Neural progenitor cell (in vitro differentiated cells): Measurements from ENCODE around the gene FAM210B. TPM values are rescaled to one million over a fixed set of nuclear protein-coding genes. Genes with fewer than 3 reads are reported as not detected.

Experiments used
- DNase-seq: peaks from one replicate; pipeline ENCODE4 v3.0.0-alpha.2; 2016; ENCODE audit warnings: low spot score
- H2AFZ ChIP-seq: fragments of 200-600 bp; sonication (generic); replicated peaks from 2 replicates; pipeline ENCODE4 v1.6.1; 2016; ENCODE audit warnings: antibody characterized with exemption
- H3F3A ChIP-seq: fragments of 200-600 bp; sonication (generic); 2 replicates; pipeline ENCODE4 v1.6.1; 2016; ENCODE audit warnings: antibody characterized with exemption, low read depth
- H3K27ac ChIP-seq: fragments of 200-600 bp; sonication (generic); 2 replicates; pipeline ENCODE4 v1.5.1; 2016; ENCODE audit warnings: mild to moderate bottlenecking
- H3K27me3 ChIP-seq: fragments of 200-600 bp; sonication (generic); 2 replicates; pipeline ENCODE4 v1.6.1; 2016; ENCODE audit warnings: mild to moderate bottlenecking, moderate library complexity
- H3K36me3 ChIP-seq: fragments of 200-600 bp; sonication (generic); 2 replicates; pipeline ENCODE4 v1.5.1; 2016
- H3K4me1 ChIP-seq: fragments of 200-600 bp; sonication (generic); 2 replicates; pipeline ENCODE4 v1.6.1; 2016; ENCODE audit warnings: mixed run types
- H3K4me2 ChIP-seq: fragments of 200-600 bp; sonication (generic); 2 replicates; pipeline ENCODE4 v1.6.1; 2016
- H3K4me3 ChIP-seq: fragments of 200-600 bp; sonication (generic); 2 replicates; pipeline ENCODE4 v1.5.1; 2016
- H3K79me2 ChIP-seq: fragments of 200-600 bp; sonication (generic); 2 replicates; pipeline ENCODE4 v1.6.1; 2016; ENCODE audit warnings: low read depth
- H3K9ac ChIP-seq: fragments of 200-600 bp; sonication (generic); 2 replicates; pipeline ENCODE4 v1.6.1; 2016
- H3K9me3 ChIP-seq: fragments of 200-600 bp; sonication (generic); 2 replicates; pipeline ENCODE4 v1.5.1; 2016; ENCODE audit warnings: low read depth
- H4K20me1 ChIP-seq: fragments of 200-600 bp; sonication (generic); 2 replicates; pipeline ENCODE4 v1.6.1; 2016; ENCODE audit warnings: low read depth
- H3K27ac Mint-ChIP-seq: 3 replicates; pipeline ENCODE4 v1.8.0; 2021; ENCODE audit warnings: mixed read lengths
- H3K27me3 Mint-ChIP-seq: 2 replicates; pipeline ENCODE4 v1.8.0; 2022; ENCODE audit warnings: low read depth, mild to moderate bottlenecking, inconsistent platforms, moderate library complexity, mixed read lengths; ENCODE audit not compliant: insufficient read depth
- H3K36me3 Mint-ChIP-seq: 3 replicates; pipeline ENCODE4 v1.8.0; 2021; ENCODE audit warnings: mixed read lengths
- H3K4me1 Mint-ChIP-seq: 3 replicates; pipeline ENCODE4 v1.8.0; 2021; ENCODE audit warnings: mixed read lengths
- H3K4me3 Mint-ChIP-seq: 3 replicates; pipeline ENCODE4 v1.8.0; 2021; ENCODE audit warnings: mild to moderate bottlenecking, moderate library complexity, mixed read lengths
- H3K9me3 Mint-ChIP-seq: 3 replicates; pipeline ENCODE4 v1.8.0; 2020; ENCODE audit warnings: mixed read lengths
- CTCF ChIP-seq: fragments of 200-600 bp; sonication (generic); IDR thresholded peaks from 2 replicates; pipeline ENCODE4 v1.5.1; 2017; ENCODE audit warnings: antibody characterized with exemption, mild to moderate bottlenecking
- EZH2 ChIP-seq: fragments of 200-600 bp; sonication (generic); IDR thresholded peaks from 2 replicates; pipeline ENCODE4 v1.6.1; 2017; ENCODE audit warnings: antibody characterized with exemption, mild to moderate bottlenecking, moderate library complexity
- EZH2phosphoT487 ChIP-seq: fragments of 200-600 bp; sonication (generic); IDR thresholded peaks from 2 replicates; pipeline ENCODE4 v1.6.1; 2017; ENCODE audit warnings: antibody characterized with exemption
- total RNA-seq: library from RNA; depleted of rRNA; stranded (reverse); fragments of >200 nt; gene quantifications from 2 replicates; pipeline ENCODE4 v1.2.3, GENCODE V29; 2015; ENCODE audit warnings: low replicate concordance

The FAM210B gene
- total RNA-seq, 1 donor from 2014 or later = 26.7 TPM

DNA sequence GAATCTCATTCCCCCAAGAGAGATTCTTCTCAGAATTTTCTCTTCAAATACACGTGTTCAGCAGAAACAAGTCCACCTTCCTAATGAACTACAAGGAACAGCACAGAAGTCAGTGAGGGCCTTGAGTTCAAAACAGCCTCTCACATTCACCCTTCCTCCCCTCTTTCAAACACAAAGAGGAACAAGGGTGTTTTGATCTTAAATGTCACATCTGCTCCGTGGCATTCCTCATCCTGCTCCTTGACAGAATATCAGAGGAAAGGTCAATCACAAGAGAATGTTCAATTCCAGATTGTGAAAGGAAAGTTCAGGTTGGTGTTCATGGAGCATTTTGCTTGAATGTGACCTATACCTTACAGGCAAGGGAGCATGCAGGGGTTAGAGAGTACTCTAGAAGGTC lies 35.6 kb upstream of the FAM210B start:
- Histone ChIP-seq H3K9ac (no peak overlapping the region), H2AFZ (no peak overlapping the region), H3K4me3 (no peak overlapping the region), H3K79me2 (no peaks in the 10 kb centered on the region), H3K27me3 (no peaks in the 10 kb centered on the region), H3K4me1 (no peaks in the 10 kb centered on the region), H4K20me1 (no peaks in the 10 kb centered on the region), H3K9me3 (no peaks in the 10 kb centered on the region), H3K36me3 (no peaks in the 10 kb centered on the region), H3K27ac (no peak overlapping the region), H3F3A (no peaks in the 10 kb centered on the region), H3K4me2 (no peak overlapping the region)
- H3K4me1 Mint-ChIP-seq = no peaks in the 10 kb centered on the region
- DNase-seq = no peak
- no peaks in the 10 kb centered on the region for H3K9me3 Mint-ChIP-seq
- no peak for TF ChIP-seq EZH2phosphoT487
- no peak for TF ChIP-seq EZH2
- no peak for TF ChIP-seq CTCF
- H3K36me3 Mint-ChIP-seq = no peaks in the 10 kb centered on the region
- H3K27me3 Mint-ChIP-seq = peaks cover 8% of the 10 kb centered on the region
- H3K4me3 Mint-ChIP-seq = no peak overlapping the region
- H3K27ac Mint-ChIP-seq = no peak overlapping the region

- Mint-ChIP-seq H3K4me1 (no peaks in the 10 kb centered on the region), H3K36me3 (no peaks in the 10 kb centered on the region), H3K27ac (no peak overlapping the region), H3K27me3 (peaks cover 8% of the 10 kb centered on the region), H3K9me3 (no peaks in the 10 kb centered on the region), H3K4me3 (no peak overlapping the region)
- DNase-seq = no peak
- H3K79me2 ChIP-seq = no peaks in the 10 kb centered on the region
- H3K4me2 ChIP-seq = no peak overlapping the region
- no peak overlapping the region for H3K9ac ChIP-seq
- no peak overlapping the region for H2AFZ ChIP-seq
- no peak for TF ChIP-seq CTCF
- TF ChIP-seq EZH2phosphoT487 = no peak
- TF ChIP-seq EZH2 = no peak
- H3F3A ChIP-seq = no peaks in the 10 kb centered on the region
- no peaks in the 10 kb centered on the region for H3K4me1 ChIP-seq
- H3K27ac ChIP-seq = no peak overlapping the region
- no peaks in the 10 kb centered on the region for H3K27me3 ChIP-seq
- H3K4me3 ChIP-seq = no peak overlapping the region
- H3K9me3 ChIP-seq = no peaks in the 10 kb centered on the region
- H3K36me3 ChIP-seq = no peaks in the 10 kb centered on the region
- H4K20me1 ChIP-seq = no peaks in the 10 kb centered on the region
Measured at GRCh38 chr20:56323656-56324055, 35.1 kb upstream of the FAM210B start.

DNA sequence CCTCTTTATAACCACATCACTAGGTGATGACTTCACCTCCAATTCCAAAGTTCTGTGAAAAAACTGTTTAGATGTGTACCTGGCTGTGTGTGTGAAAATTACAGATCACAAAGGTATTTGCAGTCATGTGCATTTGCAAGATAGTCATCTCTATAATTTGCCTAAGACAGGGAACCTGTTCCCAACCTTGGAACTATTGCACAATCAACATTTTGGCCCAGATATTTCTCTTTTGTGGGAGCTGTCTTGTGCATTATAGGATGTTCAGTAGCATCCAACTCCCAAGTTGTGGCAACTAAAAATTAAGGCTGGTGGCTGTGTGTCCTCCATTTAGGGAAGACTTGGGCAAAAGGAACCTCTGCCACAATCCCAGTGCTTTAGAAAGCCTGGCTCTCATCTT lies 34.0 kb upstream of the FAM210B start:
- Histone ChIP-seq H3K79me2 (no peaks in the 10 kb centered on the region), H3K9me3 (no peaks in the 10 kb centered on the region), H3K36me3 (no peaks in the 10 kb centered on the region), H2AFZ (no peak overlapping the region), H3K27ac (no peak overlapping the region), H3K27me3 (no peaks in the 10 kb centered on the region), H3K9ac (no peak overlapping the region), H4K20me1 (no peaks in the 10 kb centered on the region), H3K4me1 (no peaks in the 10 kb centered on the region), H3K4me2 (no peak overlapping the region), H3F3A (no peaks in the 10 kb centered on the region), H3K4me3 (no peak overlapping the region)
- Mint-ChIP-seq H3K27ac (no peak overlapping the region), H3K36me3 (no peaks in the 10 kb centered on the region), H3K9me3 (no peaks in the 10 kb centered on the region), H3K27me3 (peaks cover 8% of the 10 kb centered on the region), H3K4me1 (no peaks in the 10 kb centered on the region), H3K4me3 (no peak overlapping the region)
- no peak for TF ChIP-seq EZH2
- TF ChIP-seq CTCF = no peak
- no peak for TF ChIP-seq EZH2phosphoT487
- DNase-seq = no peak
